NCI-H748 treated with DMSO at 0.1 percent for 48 hours (cell line): ENCODE results near the gene OTUD5.

Source experiments
- DNase-seq: peaks from one replicate; lab custom pipeline; 2025; lab: John Stamatoyannopoulos, UW

OTUD5 gene

GRCh38 chrX:48937054-48937907 is 20.1 kb downstream of the OTUD5 start:
- no peak for DNase-seq

DNA sequence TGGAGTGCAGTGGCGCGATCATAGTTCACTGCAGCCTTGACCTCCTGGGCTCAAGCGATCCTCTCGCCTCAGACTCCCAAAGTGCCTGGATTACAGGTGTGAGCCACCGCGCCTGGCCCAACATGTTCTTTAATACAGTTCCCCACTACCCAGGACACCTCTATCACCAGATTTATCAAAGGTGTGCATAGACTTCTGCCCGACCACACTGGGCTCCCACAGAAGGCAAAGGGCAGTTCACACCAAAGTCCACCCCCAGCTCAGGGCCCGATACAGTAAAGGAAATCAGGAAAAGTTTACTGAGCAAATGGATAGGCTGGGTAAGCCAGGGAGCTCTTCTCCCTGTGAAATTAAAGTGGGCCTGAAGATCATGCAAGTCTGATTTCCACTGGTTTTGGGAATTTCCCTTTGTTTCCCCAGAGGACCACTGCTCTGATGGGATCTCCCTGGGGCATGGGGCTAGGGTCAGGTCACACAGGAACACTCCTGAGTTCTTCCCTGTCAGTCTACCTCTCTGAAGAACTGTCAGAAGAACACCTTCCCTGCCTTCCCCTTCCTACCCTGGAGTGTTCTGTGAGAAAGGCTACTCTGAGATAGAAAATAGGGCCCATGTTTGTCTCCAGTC is 20.9 kb downstream of the OTUD5 start:
- DNase-seq, result no peak

DNA sequence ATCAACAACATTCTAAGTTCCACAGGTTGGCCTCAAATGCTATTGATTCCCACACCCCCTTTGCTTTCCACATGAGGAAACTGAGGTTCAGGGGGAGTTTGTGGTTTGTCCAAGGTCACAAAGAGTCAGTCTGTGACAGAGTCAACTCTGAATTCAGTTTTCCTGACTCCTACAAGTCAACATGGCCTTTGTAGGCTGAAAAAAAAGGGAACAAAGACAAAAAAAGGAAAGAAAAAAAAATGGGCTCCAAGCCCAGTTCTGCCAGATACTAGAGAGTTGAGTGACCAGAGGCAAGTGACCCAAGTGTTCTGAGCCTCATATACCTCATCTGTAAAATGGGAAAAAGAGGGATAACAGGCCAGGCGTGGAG is 22.1 kb downstream of the OTUD5 start:
- no peak for DNase-seq

DNA sequence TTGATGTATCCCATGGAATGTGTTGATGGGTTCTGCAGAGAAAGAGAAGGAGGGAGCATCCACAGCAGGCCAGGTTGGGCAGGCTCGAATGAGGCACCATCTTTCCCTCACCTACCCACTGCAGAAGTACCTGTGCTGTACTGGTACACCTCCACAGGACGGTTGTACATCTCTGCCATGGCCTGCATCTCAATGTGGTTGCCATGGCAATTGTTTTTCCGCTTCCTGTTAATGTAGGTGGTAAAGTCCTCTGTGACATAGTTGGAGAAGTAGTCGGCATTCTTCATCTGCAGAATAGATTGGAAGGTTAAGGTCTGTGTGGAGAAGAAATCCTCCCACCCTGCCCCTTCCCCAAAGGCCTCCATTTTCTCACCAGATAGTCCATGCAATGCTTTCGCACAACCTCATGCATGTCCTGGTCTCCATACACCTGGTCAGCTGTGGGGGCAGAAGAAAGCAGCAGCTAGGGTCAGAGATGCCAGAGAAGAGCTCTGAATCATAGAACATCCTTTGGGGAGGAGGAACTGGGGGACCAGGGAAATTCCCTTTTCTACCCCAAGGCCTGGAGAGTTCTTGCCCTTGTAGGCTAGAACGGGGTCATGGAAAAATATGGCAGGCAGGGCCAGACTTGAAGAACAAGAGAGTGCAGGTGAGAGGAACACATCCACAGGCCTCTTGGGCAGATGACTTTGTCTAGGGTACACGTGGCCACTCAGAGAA is 22.7 kb downstream of the OTUD5 start:
- DNase-seq, result no peak

GRCh38 chrX:48933757-48934156 is 23.6 kb downstream of the OTUD5 start:
- DNase-seq, result no peak

DNA sequence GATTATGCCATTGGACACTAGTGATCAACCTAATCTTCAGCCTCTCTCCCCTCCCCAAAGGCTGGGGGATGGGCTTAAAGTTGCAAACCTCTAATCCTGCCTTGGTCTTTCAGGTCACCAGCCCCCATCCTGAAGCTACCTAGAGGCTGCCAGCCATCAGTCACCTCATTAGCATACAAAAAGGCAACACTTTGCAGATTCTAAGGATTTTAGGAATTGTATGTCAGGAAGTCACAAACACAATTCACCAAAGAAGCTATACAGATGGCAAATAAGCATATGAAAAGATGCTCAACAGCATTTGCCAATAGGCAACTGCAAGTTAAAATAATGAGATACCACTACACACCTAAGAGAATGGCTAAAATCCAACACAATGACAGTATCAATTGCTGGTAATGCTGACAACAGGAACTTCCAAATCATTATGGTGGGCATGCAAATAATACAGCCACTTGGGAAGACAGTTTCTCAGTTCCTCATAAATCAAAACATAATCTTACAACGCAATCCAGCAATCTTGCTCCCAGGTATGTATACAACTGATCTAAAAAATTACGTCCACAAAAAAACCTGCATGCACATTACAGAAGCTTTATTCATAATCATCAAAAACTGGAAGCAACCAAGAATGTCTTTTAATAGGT is 29.5 kb downstream of the OTUD5 start:
- DNase-seq, result no peak

GRCh38 chrX:48927123-48927522 is 30.3 kb downstream of the OTUD5 start:
- no peak for DNase-seq

GRCh38 chrX:48924270-48924669 is 33.1 kb downstream of the OTUD5 start:
- no peak for DNase-seq

DNA sequence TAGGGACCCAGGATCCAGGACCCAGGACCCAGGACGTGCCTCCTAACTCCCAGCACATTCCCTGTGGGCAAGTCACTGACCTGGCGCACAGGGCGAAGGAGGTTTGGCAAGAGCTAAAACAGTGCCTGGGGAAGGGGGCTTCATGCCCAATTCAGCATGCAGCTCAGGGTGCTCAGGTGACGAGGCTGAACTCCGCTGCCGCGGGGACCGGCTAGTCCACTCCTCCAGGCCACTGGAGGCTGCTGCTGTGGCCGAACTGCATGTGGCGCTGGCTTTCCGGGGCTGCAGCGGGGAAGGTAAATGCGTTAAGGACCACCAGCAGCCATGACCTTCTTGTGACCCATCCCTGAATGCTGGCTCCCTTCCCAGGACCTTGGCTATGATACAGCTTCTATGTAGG is 33.6 kb downstream of the OTUD5 start:
- DNase-seq, result no peak

DNA sequence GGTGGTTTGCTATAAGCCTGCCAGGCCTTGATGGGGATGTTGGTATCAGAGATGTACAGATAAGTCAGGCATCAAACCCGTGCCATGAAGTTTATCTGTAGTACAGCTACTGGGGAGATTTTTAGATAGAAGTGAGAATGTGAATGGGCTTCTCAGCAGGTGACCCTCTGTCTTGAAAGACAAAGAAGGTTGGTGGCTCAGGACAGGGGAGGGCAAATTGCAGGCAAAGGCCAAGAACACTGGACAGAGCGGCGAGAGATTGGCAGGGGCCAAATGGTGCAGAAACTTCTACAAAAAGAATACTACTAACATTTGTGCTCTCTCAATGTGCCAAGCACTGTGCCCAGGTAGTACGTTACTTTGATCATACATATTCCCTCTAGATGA is 36.7 kb downstream of the OTUD5 start:
- no peak for DNase-seq

DNA sequence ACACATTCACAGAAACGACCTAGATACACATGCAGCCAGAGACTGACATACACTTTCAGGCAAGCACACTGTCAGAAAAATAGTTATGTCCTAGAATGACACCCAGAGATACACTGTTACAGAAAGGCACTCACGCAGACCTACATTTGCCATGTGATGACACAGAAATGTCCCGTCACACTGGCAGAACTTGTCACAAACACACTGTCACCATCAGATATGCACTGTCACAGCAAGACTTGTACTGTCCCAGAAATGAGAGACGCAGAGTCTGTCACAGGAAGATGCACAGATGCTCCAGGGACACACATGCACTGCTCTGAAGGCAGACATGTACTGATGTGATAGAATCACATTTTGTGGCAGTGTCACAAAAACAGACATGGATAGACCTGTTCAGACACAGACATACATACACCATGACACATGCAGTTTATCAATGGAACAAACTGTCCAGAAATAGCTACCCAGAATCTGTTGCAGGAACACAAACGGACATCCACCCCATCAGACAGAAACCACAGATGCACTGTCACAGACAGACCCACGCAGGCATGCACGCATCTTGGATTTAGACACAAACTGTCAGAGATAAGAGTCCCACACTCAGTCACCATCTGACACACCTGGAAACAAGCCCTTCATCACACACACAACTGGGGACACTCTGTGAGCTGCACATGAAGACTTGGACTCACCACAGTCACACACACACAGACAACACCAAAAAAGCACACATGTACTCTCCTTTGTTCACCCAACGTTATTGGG is 37.3 kb downstream of the OTUD5 start:
- DNase-seq, result no peak

GRCh38 chrX:48919360-48919841 is 38.0 kb downstream of the OTUD5 start:
- DNase-seq, result no peak

- peak; percentile 91 for DNase-seq
Observed at GRCh38 chrX:48918643-48919340, 38.6 kb downstream of the OTUD5 start, which contains the start of gene PIM2. Gene PIM2 (minus strand): TSS chrX:48919024. CDS start chrX:48918834, 190 bp downstream.

DNA sequence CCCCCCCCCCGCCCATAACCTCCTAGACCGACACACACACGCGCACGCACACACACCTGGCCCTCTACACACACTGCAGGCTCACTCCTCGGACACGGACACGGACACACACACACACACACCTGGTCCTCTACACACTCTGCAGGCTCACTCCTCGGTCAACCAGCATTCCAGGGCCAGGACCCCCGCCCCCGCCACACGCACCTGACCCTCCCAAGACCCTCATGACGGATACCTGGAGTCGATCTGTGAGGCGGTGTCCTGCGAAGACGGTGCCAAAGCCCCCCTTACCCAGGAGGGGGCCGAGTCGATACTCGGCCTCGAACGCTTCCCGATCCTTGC is 39.1 kb downstream of the OTUD5 start:
- no peak for DNase-seq

DNA sequence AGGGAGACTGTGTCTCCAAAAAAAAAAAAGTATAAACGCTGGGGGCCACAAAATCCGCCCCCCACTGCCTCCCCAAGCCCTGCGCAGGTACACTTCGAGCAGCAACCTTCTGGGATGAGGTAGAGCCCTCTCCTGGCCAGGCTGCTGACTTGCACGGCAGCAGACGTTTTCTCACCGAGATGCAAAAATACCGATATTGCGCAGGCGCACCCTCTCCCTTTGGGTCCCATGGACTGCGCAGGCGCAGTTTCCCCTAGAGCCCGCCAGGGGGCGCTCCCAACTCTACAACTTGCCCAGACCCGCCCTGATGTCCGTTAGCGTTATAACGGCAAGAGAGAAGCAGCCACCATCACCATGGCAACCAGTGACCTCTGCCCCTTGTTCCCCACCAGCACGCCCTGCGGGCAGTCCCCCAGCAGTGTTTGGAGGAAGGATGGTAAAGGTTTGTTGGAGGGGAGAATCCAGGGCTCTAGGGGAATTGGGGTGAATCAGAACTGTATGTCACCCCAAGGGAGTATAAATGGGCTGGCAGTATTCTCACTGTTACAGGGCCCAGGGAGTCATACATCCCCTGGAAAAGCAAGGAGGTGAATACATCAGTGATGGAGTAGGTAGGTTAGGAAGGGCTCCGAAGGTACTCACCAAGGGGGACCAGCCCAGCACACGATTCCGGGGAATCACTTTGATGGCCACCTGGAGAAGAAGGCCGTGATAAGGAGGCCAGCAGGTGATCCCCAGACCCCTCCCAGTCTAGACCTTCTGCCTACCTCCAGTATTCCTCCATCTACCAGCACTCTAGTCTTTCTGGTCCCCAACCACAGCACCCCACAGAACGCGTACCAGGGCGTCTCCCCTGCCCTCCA is 40.0 kb downstream of the OTUD5 start:
- peak; percentile 91 for DNase-seq

DNA sequence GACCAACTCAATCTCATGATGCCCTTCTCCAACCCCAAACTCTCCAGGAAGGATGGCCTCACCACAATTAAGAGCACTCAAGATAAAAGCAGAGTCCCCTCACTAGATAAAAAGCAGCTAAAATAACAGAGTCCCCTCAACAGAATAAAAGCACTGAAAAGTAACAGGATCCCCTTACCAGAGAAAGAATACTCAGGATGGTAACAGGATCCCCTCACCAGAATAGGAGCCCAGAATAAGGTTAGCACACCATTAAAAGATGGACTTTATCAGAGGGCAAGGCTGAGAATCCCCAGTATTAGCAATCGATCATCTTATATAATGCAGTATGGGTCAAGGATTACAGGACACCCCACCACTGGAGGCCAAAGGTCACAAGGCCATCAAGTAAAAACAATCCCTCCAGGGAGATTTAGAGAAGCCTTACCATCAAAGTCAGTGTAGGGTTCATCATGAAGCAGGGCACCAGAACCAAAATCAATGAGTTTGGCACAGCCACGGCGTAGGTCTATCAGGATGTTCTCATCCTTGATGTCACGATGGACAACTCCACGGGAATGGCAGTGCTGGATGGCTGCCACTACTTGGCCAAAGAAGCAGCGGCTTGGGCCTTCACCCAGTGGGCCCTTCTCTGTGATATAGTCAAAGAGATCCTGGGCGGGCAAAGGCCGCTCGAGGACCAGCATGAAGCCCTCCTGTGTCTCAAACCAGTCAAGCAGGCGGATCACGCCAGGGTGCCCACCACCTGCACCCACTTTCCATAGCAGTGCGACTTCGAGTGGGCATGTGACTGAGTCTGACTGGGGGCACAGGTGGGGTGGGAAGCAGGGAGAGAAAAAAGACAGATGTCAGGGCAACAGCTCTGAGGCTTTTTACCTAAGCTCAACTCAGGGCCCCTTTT is 42.6 kb downstream of the OTUD5 start:
- DNase-seq, result no peak

DNA sequence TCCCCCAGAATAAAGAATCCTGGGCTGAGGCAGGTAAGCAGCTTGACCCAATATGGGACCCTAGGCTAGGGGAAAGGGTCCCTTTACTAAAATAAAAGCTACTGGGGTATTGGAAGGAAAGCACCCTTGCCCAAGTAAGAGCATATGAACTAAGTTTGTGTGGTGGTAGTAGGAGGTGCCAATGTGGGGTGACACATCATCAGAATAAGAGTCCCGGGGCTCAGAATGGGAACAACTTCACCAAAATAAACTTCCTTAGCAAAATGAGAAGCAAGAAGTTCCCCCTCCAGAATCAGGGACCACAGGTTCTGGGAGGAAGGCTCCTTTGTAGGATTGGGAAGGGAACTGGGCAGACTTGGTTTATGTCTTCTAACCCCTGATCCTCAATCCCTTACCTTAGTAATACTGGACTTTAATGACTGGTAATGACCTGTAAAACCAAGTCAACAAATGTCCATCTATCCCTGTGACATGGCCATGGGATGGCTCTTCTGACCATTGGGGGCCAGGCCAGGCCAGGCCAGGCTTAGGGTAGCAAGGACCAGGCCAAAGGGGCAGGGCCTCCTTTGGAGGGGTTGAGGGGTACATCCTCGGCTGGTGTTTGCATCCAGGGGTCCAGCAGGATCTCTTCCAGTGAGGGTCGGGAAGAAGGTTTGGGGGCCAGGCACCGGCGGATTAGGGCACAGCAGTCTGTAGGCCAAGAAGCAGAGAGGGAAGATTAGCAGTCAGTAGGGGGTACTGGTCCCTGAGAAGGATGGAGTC is 43.6 kb downstream of the OTUD5 start:
- DNase-seq, result no peak
